ENCODE measurements around the gene UBAC2.

DNA sequence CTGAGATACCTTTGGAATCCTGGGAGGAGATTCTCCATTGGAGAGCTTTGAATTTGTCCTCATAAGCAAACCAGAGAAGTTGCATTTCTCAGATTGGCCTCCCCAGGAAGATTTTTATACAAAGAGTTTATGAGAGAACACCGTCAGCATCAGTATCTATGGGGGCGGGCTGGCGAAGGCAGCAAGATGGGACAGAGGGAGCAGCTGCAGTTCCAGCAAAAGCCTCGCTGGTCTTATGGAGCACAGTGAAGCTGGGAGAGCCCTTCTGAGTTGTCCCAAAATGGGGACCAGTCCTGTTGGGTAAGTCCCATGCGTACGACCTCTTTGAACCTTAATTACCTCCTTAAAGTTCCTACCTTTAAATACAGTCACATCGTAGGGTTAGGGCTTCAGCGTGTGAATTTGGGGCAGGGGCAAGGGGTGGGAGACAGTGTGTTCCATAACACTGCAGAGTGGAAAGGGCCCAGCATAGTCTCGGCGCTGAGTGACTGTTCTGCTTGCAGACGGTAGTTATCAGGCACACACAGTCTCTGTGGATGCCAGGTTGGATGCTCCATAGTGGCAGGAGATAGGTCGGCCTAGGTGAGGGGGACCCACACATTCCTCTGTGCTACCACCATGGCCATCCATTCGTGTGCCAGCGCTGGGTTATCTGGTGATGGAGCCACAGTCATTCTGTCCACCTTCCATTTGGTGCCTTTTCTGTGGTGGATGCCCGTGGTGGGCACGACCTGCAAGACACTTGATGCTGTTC lies 141.5 kb downstream of the UBAC2 start:
- no peak for TF ChIP-seq POLR2A (IDR thresholded peaks at IDR 0.05)
- no peak for TF ChIP-seq CTCF (IDR thresholded peaks at IDR 0.05)
